HCT116 (cell line): Measurements from ENCODE around the gene UXS1. TPM values are rescaled to one million over a fixed set of nuclear protein-coding genes. Genes with fewer than 3 reads are reported as not detected.

Experiments
- ATAC-seq: fragments of 200-7000 bp; cut with Tn5 transposase; 2 replicates; pipeline ENCODE4 v1.9.1; 2020; ENCODE audit warnings: mild to moderate bottlenecking, moderate library complexity
- BruUV-seq: library from RNA; stranded (reverse); fragments of 400-500 nt; replicated peaks from 2 replicates; lab custom pipeline; 2021; lab: Mats Ljungman, UMichigan
- CTCF ChIA-PET: fragments of 300-600 bp; sonication (Branson Sonifier 250); formaldehyde crosslinking; loops from one replicate; lab custom pipeline; 2021; ENCODE audit warnings: antibody characterized with exemption; lab: Charles Lee
- POLR2A ChIA-PET: fragments of 300-600, 350-600 bp; sonication (Branson Sonifier 250); formaldehyde crosslinking; loops from one replicate; lab custom pipeline; 2021; ENCODE audit warnings: antibody characterized with exemption; lab: Charles Lee
- RAD21 ChIA-PET, 2 experiments: fragments of 300-600 bp; sonication (Branson Sonifier 250); formaldehyde crosslinking; loops; one replicate each; lab custom pipeline; 2023; ENCODE audit warnings: low total read pairs in 2 of 2; ENCODE audit not compliant: uncharacterized antibody in 2 of 2, unreplicated experiment in 2 of 2, low non-redundant PET in 1 of 2; lab: Charles Lee
- DNase-seq: peaks from one replicate; pipeline ENCODE4 v3.0.0-alpha.2; 2010; ENCODE audit warnings: low read depth, low spot score
- H2AFZ ChIP-seq: fragments of 200-600 bp; shearing (Covaris generic), sonication (generic); 2 replicates; pipeline ENCODE4 v1.6.1; 2017; ENCODE audit warnings: low read depth, mixed run types, mixed read lengths, antibody characterized with exemption, low read length; ENCODE audit not compliant: poor library complexity, severe bottlenecking
- H3K27ac ChIP-seq: 2 replicates; pipeline ENCODE4 v1.5.1; 2012; ENCODE audit warnings: low read depth, low read length
- H3K27me3 ChIP-seq: fragments of 200-600 bp; sonication (generic); 2 replicates; pipeline ENCODE4 v1.6.1; 2016; ENCODE audit warnings: mixed run types, low read length, mixed read lengths; ENCODE audit not compliant: insufficient read depth
- H3K36me3 ChIP-seq, 2 experiments: fragments of 200-500 bp in 1 of 2; fragments of 200-600 bp in 1 of 2; sonication (Bioruptor generic) in 1 of 2; sonication (generic) in 1 of 2; 2 replicates each; pipeline versions ENCODE4 v1.5.1 to v1.6.1; 2014 to 2016; ENCODE audit warnings: low read length in 2 of 2, inconsistent platforms in 1 of 2, mixed read lengths in 1 of 2, mixed run types in 1 of 2; ENCODE audit not compliant: insufficient read depth in 2 of 2, control insufficient read depth in 1 of 2
- H3K4me1 ChIP-seq, 2 experiments: fragments of 200-600 bp in 1 of 2; sonication (generic) in 1 of 2; 2 replicates each; pipeline versions ENCODE4 v1.5.1 to v1.6.1; 2012 to 2017; ENCODE audit warnings: low read length in 2 of 2, inconsistent platforms in 1 of 2, mild to moderate bottlenecking in 1 of 2, mixed read lengths in 1 of 2, mixed run types in 1 of 2, moderate library complexity in 1 of 2; ENCODE audit not compliant: insufficient read depth in 2 of 2, control insufficient read depth in 1 of 2
- H3K4me2 ChIP-seq: fragments of 200-600 bp; sonication (generic); 2 replicates; pipeline ENCODE4 v1.6.1; 2017; ENCODE audit warnings: mixed run types, low read length, mixed read lengths
- H3K4me3 ChIP-seq, 2 experiments: fragments of 200-600 bp in 1 of 2; sonication (generic) in 1 of 2; replicated peaks in 1 of 2; 2 replicates each; pipeline ENCODE4 v1.5.1; 2011 to 2016; ENCODE audit warnings: low read length in 2 of 2, control low read depth in 1 of 2, low read depth in 1 of 2, mild to moderate bottlenecking in 1 of 2, mixed read lengths in 1 of 2, mixed run types in 1 of 2
- H3K79me2 ChIP-seq: fragments of 200-600 bp; sonication (generic); 2 replicates; pipeline ENCODE4 v1.6.1; 2017; ENCODE audit warnings: mild to moderate bottlenecking, mixed run types, low read length, moderate library complexity, mixed read lengths; ENCODE audit not compliant: insufficient read depth
- H3K9ac ChIP-seq: fragments of 200-600 bp; sonication (generic); 2 replicates; pipeline ENCODE4 v1.6.1; 2016; ENCODE audit warnings: low read length, mixed read lengths
- H3K9me2 ChIP-seq: fragments of 200-600 bp; sonication (generic), shearing (Covaris generic); 2 replicates; pipeline ENCODE4 v1.6.1; 2017; ENCODE audit warnings: mixed run types, mild to moderate bottlenecking, moderate library complexity; ENCODE audit not compliant: insufficient read depth
- H3K9me3 ChIP-seq, 2 experiments: fragments of 200-500 bp in 1 of 2; fragments of 200-600 bp in 1 of 2; sonication (Bioruptor generic) in 1 of 2; sonication (generic) in 1 of 2; 2 replicates each; pipeline ENCODE4 v1.6.1; 2014 to 2017; ENCODE audit warnings: low read length in 2 of 2, mixed read lengths in 2 of 2, inconsistent platforms in 1 of 2, low read depth in 1 of 2, mild to moderate bottlenecking in 1 of 2, mixed run types in 1 of 2, moderate library complexity in 1 of 2; ENCODE audit not compliant: control insufficient read depth in 1 of 2, insufficient read depth in 1 of 2
- H4K20me1 ChIP-seq: fragments of 200-600 bp; sonication (generic), shearing (Covaris generic); 2 replicates; pipeline ENCODE4 v1.6.1; 2017; ENCODE audit warnings: mixed run types, mild to moderate bottlenecking, moderate library complexity; ENCODE audit not compliant: insufficient read depth
- CBX3 ChIP-seq: IDR thresholded peaks from 2 replicates; pipeline ENCODE4 v1.6.1; 2012; ENCODE audit warnings: low read depth
- EGR1 ChIP-seq: IDR thresholded peaks from 2 replicates; pipeline ENCODE4 v1.6.1; 2012; ENCODE audit warnings: low read depth
- ELF1 ChIP-seq: IDR thresholded peaks from 2 replicates; pipeline ENCODE4 v1.6.1; 2012; ENCODE audit warnings: low read depth, borderline replicate concordance
- EZH2 ChIP-seq: fragments of 200-600 bp; sonication (generic); IDR thresholded peaks from 2 replicates; pipeline ENCODE4 v1.6.1; 2017; ENCODE audit warnings: antibody characterized with exemption, mixed run types
- EZH2phosphoT487 ChIP-seq: fragments of 200-600 bp; IDR thresholded peaks from 2 replicates; pipeline ENCODE4 v1.6.1; 2018; ENCODE audit warnings: antibody characterized with exemption, borderline replicate concordance
- SIN3A ChIP-seq: IDR thresholded peaks from 2 replicates; pipeline ENCODE4 v1.6.1; 2012; ENCODE audit warnings: low read depth
- SP1 ChIP-seq: IDR thresholded peaks from 2 replicates; pipeline ENCODE4 v1.6.1; 2012; ENCODE audit warnings: low read depth
- SRF ChIP-seq: IDR thresholded peaks from 2 replicates; pipeline ENCODE4 v1.6.1; 2012; ENCODE audit warnings: low read depth
- TCF7L2 ChIP-seq: IDR thresholded peaks from 2 replicates; pipeline ENCODE4 v1.7.0; 2011; ENCODE audit warnings: borderline replicate concordance, inconsistent platforms; ENCODE audit not compliant: insufficient read depth, insufficient read length; ENCODE audit errors: extremely low read depth
- ZFX ChIP-seq: fragments of 450-650 bp; IDR thresholded peaks from 2 replicates; pipeline ENCODE4 v1.6.1; 2017
- intact Hi-C: fragments of 100-400 bp; cut with micrococcal nuclease; formaldehyde crosslinking; loops from 2 replicates; pipeline ENCODE4 v1.10.0; 2022
- total RNA-seq: library from RNA; stranded (reverse); gene quantifications from one replicate; pipeline ENCODE4 v1.2.1, GENCODE V29; 2021; ENCODE audit not compliant: unreplicated experiment
- TF ChIP-seq, protein P1 (sequence below): IDR thresholded peaks from 2 replicates; pipeline ENCODE4 v1.6.1; 2012; ENCODE audit warnings: low read depth

Gene UXS1
- total RNA-seq, 1 experiment from 2014 or later, result 45.7 TPM

DNA sequence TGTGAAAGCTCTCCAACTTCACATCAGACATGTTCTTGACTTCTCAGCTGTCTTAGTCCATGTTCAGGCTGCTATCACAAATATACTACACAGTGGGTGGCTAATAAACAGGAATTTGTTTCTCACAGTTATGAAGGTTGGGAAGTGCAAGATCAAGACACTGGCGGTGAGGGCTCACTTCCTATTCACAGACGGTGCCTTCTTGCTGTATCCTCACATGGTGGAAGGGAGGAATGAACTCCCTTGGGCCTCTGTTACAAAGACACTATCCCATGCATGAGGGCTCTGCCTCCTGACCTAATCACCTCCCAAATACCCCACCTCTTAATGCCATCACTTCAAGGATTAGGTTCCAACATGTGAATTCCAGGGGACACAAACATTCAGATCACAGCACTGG is 9.7 kb downstream of the UXS1 start:
- Histone ChIP-seq H3K27ac (no peak overlapping the region), H4K20me1 (no peaks in the 10 kb centered on the region), H3K9me2 (no peaks in the 10 kb centered on the region), H3K36me3 (no peaks in the 10 kb centered on the region), H3K79me2 (peaks cover 93% of the 10 kb centered on the region), H3K4me3 (no peak overlapping the region), H3K4me2 (no peak overlapping the region), H3K9me3 (no peaks in the 10 kb centered on the region), H2AFZ (no peak overlapping the region), H3K9ac (no peak overlapping the region), H3K27me3 (no peaks in the 10 kb centered on the region), H3K4me1 (no peaks in the 10 kb centered on the region)
- BruUV-seq, result no TSS peak
- TF ChIP-seq, protein P1, sequence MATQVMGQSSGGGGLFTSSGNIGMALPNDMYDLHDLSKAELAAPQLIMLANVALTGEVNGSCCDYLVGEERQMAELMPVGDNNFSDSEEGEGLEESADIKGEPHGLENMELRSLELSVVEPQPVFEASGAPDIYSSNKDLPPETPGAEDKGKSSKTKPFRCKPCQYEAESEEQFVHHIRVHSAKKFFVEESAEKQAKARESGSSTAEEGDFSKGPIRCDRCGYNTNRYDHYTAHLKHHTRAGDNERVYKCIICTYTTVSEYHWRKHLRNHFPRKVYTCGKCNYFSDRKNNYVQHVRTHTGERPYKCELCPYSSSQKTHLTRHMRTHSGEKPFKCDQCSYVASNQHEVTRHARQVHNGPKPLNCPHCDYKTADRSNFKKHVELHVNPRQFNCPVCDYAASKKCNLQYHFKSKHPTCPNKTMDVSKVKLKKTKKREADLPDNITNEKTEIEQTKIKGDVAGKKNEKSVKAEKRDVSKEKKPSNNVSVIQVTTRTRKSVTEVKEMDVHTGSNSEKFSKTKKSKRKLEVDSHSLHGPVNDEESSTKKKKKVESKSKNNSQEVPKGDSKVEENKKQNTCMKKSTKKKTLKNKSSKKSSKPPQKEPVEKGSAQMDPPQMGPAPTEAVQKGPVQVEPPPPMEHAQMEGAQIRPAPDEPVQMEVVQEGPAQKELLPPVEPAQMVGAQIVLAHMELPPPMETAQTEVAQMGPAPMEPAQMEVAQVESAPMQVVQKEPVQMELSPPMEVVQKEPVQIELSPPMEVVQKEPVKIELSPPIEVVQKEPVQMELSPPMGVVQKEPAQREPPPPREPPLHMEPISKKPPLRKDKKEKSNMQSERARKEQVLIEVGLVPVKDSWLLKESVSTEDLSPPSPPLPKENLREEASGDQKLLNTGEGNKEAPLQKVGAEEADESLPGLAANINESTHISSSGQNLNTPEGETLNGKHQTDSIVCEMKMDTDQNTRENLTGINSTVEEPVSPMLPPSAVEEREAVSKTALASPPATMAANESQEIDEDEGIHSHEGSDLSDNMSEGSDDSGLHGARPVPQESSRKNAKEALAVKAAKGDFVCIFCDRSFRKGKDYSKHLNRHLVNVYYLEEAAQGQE, result no peak
- TF ChIP-seq EZH2 (no peak), ZFX (no peak), SRF (no peak), SP1 (no peak), TCF7L2 (no peak)
- no peak for ATAC-seq
- ChIA-PET POLR2A (no interaction called here), CTCF (no interaction called here), RAD21 (no interaction called here)
- DNase-seq, result no peak
- intact Hi-C loops, result no loop called here

DNA sequence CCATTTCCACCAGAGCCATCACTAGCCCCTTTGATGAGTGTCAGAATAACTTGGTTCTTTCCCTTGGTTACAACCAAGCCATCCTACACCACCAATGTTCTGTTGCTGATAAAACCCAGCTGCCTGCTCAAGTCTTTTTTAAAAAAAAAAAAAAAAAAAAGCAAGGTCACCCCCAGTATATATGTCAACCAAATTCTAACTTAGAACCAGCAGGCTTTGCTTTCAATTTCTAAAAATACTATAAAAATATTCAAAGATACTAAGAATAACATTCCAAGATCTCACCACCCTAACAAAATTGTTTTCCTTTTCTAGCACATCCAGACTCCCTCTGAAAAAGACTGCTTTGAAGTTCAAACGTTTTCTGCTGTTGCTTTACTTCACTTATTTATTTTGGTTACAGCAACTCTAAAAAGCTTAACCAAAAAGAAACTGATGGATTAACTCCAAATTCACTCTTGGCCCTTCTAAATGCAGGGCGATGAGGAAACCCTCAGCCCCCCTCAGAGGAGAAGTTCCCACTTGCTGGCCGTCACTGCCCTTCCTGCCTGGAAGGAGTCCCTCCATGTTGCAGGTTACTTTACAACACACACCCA is 10.9 kb downstream of the UXS1 start:
- no peak for DNase-seq
- POLR2A ChIA-PET, result no interaction called here
- TF ChIP-seq, protein P1, result no peak
- TF ChIP-seq EGR1, result no peak
- TF ChIP-seq TCF7L2, result no peak
- no peak for TF ChIP-seq EZH2phosphoT487
- no peak for TF ChIP-seq ZFX
- TF ChIP-seq SIN3A, result no peak
- no peak for TF ChIP-seq ELF1
- TF ChIP-seq CBX3, result no peak
- TF ChIP-seq, all 23 proteins: peak for 0
- H3K27me3 ChIP-seq, result no peaks in the 10 kb centered on the region
- intact Hi-C loops, result no loop called here
- H4K20me1 ChIP-seq, result no peaks in the 10 kb centered on the region
- H3K9me2 ChIP-seq, result no peaks in the 10 kb centered on the region
- no peak overlapping the region for H3K4me3 ChIP-seq
- H3K79me2 ChIP-seq, result peaks cover 86% of the 10 kb centered on the region
- no peaks in the 10 kb centered on the region for H3K4me1 ChIP-seq
- RAD21 ChIA-PET, result no interaction called here
- H3K4me2 ChIP-seq, result no peak overlapping the region
- no TSS peak for BruUV-seq
- H3K27ac ChIP-seq, result no peak overlapping the region
- CTCF ChIA-PET, result no interaction called here
- no peak overlapping the region for H3K9ac ChIP-seq
- ATAC-seq, result no peak
- no peaks in the 10 kb centered on the region for H3K9me3 ChIP-seq
- no peak overlapping the region for H2AFZ ChIP-seq
- H3K36me3 ChIP-seq, result no peaks in the 10 kb centered on the region
